ENCODE measurements around the gene GIMAP8.
A peak's percentile ranks its signal among the peaks of the same experiment; 100 is the strongest.

GIMAP8 gene

DNA sequence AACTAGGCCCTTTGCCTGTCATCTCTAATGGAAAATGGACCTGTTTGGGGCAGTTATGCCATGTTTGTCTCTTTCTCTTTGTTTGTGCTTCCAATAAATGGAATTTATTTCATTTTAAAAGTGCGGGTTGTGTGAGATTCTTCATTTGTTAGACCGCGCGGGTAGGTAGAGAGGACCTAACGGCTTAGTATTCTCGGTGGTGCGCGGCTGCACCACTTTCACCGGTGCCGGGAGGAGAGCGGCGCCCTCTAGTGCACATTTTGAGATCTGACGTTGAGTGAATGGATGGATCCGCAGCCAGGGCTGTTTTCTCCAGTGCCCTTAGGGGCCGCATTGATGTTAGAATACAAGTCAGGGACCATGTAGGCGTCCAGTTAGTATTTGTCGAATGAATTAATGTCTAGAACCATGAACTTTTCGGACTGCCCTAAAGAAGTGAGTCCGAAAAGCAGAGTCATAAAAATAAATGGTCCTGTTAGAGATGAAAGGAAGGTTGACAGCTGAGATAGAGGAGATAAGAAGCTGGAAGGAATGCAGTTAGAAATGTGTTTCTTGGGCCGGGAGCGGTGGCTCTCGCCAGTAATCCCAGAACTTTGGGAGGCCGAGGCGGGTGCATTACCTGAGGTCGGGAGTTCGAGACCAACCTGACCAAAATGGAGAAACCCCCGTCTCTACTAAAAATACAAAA lies 29.3 kb upstream of the GIMAP8 start:
- no peak overlapping the region for H3K27ac ChIP-seq
- TF ChIP-seq, protein P1, sequence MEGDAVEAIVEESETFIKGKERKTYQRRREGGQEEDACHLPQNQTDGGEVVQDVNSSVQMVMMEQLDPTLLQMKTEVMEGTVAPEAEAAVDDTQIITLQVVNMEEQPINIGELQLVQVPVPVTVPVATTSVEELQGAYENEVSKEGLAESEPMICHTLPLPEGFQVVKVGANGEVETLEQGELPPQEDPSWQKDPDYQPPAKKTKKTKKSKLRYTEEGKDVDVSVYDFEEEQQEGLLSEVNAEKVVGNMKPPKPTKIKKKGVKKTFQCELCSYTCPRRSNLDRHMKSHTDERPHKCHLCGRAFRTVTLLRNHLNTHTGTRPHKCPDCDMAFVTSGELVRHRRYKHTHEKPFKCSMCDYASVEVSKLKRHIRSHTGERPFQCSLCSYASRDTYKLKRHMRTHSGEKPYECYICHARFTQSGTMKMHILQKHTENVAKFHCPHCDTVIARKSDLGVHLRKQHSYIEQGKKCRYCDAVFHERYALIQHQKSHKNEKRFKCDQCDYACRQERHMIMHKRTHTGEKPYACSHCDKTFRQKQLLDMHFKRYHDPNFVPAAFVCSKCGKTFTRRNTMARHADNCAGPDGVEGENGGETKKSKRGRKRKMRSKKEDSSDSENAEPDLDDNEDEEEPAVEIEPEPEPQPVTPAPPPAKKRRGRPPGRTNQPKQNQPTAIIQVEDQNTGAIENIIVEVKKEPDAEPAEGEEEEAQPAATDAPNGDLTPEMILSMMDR (IDR thresholded peaks at IDR 0.05) = peak; percentile 100
- TF ChIP-seq ZFX (IDR thresholded peaks at IDR 0.05; ENCODE audit: borderline replicate concordance) = no peak

DNA sequence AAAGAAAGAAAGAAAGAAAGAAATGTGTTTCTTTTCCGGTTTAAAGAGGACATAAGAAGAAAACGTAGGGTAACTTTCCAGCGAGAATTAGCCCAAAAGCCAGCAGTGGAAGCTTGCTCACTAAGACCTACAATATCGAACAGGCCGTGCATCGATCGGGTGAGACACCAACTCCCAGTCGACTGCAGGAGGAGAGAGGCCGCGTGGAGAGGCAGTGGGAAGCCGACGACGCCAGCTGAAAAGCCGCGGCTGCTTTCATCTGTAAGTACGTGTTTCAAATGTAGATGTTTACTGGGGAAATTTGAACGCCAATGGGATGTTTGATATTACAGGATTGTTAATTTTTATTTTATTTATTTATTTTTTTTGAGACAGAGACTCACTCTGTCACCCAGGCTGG lies 28.6 kb upstream of the GIMAP8 start:
- no peak for TF ChIP-seq ZFX (IDR thresholded peaks at IDR 0.05; ENCODE audit: borderline replicate concordance)
- TF ChIP-seq, protein P1 (IDR thresholded peaks at IDR 0.05) = no peak
- H3K27ac ChIP-seq = no peak overlapping the region

DNA sequence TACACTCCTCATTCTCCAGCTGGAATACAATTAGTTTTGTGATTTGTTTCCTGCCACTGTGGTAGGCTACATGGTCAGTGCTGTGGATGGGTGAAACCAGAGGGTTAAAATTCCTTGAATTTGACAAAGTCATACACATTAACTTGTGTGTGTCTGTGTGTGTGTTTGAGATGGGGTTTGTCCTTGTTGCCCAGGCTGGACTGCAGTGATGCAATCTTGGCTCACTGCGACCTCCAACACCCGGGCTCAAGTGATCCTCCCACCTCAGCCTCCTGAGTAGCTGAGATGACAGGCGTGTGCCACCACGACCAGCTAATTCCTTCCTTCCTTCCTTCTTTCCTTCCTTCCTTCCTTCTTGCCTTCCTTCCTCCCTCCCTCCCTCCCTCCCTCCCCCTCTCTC lies 24.8 kb upstream of the GIMAP8 start:
- no peak for TF ChIP-seq ZFX (IDR thresholded peaks at IDR 0.05; ENCODE audit: borderline replicate concordance)
- TF ChIP-seq, protein P1 (IDR thresholded peaks at IDR 0.05) = no peak
- no peak overlapping the region for H3K27ac ChIP-seq

DNA sequence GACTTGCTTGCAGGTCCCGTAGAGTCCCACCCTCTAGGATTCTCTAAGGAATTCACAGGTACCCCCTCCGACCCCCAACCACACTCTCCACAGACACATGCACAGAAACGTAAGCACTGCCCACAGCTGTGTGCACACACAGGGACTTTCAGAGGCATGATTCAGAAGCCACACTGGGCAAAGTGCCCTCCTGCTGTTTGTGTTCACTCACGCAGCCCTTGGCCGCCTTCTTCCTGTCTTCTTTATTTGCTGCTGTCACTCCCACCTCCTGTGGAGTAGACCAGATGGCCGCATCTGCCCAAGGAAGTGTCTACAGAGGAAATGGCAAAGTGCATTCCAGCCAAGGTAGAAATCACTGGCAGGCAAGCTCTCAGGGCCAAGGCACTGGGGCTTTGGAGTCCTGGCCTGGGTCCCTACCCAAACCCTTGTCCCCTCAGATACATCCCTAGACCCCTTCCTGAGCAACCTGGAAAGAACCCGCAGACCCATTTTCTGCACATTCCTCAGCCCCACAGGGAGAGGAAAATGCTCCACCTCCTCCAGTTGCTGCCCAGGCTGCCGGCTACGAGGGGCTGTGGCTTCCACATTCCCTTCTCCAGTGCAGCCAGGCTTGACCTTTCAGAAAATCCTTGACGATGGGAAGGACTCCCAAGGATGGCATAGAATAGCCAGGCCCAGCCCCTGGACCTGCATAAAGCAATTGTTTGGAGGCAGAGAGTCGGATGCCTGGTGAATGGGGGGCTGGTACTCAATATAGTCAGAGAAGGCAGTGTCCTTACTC lies 21.6 kb upstream of the GIMAP8 start:
- H3K27ac ChIP-seq = no peak overlapping the region
- no peak for TF ChIP-seq ZFX (IDR thresholded peaks at IDR 0.05; ENCODE audit: borderline replicate concordance)
- TF ChIP-seq, protein P1 (IDR thresholded peaks at IDR 0.05) = no peak

DNA sequence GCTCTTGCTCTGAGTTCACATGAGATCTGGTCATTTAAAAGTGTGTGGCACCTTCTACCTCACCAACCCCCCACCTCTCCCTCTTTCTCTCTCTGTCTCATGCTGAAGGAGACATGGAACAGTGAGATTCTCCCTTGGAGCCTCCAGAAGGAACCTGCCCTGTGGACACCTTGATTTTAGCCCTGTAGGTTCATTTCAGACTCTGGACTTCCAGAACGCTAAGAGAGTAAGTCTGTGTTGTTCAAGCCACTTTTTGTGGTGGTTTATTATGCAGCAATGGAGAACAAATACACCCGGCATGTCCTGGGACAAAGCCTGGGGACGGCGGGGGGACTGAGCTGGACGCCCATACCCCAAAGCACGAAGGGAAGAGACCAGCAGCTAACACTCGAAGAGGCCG lies 20.7 kb upstream of the GIMAP8 start:
- TF ChIP-seq, protein P1 (IDR thresholded peaks at IDR 0.05) = no peak
- TF ChIP-seq ZFX (IDR thresholded peaks at IDR 0.05; ENCODE audit: borderline replicate concordance) = no peak
- no peak overlapping the region for H3K27ac ChIP-seq

DNA sequence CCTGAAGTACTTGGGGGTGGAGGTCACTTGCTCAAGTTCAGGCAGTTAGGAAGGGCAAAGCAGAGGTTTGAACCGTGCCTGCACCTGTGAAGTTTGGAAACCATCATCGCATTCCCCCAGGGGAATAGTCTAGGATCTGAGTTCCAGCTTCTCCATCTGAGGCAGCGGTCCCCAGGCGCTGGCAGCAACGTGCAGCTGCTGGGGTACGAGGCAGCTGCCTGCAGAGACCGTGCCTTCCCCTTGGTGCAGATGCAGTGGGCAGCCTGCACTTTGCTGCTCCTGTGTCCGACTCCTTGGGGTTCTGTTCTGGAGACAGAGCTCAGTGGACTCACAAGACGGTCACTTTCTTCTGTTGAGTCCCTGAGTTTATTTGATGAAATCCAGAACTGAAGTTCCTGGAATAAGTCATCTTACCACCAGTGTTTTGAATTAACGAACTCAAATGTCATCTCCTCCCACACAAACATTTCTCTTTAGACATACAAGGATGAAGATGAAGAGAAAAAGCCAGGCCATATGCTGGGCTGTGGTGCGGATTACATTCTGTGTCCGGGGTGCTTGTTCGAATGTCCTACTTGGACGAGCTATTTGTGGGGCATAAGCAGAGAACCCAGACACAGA lies 19.9 kb upstream of the GIMAP8 start:
- TF ChIP-seq, protein P1 (IDR thresholded peaks at IDR 0.05) = no peak
- TF ChIP-seq ZFX (IDR thresholded peaks at IDR 0.05; ENCODE audit: borderline replicate concordance) = no peak
- no peak overlapping the region for H3K27ac ChIP-seq

Data from 22Rv1 (cell line).